GM18508 (cell line): Measurements from ENCODE around the gene MBTPS1.
"Not testable (repeated sequence)": the region's sequence is repeated elsewhere in the genome, so short reads cannot be mapped to it uniquely, and the experiment has no call there.

Experiments used
- ATAC-seq: cut with Tn5 transposase; IDR thresholded peaks from one replicate; pipeline ENCODE4 v1.9.1; 2021; ENCODE audit warnings: moderate number of reproducible peaks; ENCODE audit not compliant: insufficient read depth, unreplicated experiment

Gene MBTPS1

DNA sequence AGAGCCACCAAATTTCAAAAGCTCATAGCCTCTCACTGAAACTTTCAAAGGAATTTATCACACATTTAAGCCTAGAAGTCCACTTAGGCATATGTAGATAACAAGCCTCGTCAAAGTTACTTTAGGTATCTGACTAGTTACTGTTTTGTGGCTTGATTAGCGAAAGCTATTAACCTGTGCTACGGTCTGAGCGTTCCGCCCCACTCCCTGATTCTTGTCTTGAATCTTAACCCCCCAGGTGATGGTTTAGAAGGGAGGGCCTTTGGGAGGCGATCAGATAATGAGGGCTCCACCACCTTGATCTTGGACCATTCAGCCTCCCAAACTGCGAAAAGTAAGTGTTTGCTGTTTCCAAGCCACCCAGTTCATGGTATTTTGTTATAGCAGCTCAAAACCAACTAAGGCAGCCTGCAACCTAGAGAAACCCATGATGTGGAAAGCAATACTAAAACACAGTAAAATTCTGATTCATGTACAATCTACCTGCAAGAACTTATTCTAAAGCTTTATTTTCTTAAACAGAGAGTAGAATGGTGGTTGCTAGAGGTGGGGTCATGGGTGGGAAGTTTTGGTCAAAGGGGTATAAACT, 21.1 kb upstream of the MBTPS1 start:
- ATAC-seq, result no peak

DNA sequence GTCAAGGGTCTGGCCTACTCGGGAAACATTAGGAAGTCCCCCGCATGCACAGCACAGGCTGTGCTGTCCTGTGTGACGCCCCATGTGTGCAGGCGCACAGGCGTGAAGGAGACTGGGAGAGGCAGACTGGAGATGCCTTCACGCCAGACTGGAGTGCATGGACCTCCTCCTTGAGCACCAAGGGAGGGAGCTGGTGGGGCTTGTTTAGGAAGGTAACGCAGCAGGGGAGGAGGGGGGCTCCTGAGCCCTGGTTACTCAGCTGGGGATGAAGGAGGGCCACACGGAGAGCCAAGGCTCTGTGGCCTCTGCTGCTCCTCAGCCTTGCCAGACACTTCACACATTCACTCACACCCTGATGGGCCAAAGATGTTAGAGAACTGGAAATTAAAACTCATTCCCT, 20.5 kb upstream of the MBTPS1 start:
- ATAC-seq, result no peak

DNA sequence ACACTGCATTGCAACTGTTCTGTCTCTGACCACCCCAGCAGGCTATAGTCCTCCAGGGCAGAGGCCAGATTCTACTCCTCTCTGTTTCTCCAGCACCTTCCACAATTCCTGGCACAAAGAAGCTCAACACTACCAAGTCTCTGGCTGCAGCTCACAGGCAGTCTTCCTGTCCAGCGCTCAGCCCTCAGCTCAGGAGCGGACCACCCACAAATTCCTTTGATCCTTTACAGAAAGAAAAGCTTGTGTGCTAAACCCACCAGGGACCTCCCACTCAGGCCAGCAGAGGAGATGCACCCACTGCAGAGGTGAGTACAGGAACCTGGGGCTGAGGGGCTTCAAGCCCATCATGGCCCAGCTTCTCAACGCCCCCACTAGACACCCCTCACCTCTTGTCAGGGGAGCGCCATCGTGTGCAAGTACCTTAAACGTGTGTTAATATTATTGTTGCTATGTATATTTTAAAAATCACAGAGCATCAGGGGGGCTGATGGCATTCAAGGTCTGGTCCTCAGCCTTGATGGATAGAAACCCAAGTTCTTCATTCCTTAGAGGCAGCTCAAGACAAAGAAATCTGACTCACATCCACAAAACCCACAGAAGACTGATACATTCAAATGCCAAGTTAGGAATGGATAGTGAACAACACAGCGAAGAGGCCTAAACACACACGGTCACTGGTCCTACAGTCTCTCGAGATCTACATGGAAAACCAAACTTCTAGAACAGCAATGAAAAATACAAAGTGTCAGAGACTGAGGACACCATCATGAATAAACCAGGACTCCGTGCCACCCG, 19.8 kb upstream of the MBTPS1 start:
- no peak for ATAC-seq

DNA sequence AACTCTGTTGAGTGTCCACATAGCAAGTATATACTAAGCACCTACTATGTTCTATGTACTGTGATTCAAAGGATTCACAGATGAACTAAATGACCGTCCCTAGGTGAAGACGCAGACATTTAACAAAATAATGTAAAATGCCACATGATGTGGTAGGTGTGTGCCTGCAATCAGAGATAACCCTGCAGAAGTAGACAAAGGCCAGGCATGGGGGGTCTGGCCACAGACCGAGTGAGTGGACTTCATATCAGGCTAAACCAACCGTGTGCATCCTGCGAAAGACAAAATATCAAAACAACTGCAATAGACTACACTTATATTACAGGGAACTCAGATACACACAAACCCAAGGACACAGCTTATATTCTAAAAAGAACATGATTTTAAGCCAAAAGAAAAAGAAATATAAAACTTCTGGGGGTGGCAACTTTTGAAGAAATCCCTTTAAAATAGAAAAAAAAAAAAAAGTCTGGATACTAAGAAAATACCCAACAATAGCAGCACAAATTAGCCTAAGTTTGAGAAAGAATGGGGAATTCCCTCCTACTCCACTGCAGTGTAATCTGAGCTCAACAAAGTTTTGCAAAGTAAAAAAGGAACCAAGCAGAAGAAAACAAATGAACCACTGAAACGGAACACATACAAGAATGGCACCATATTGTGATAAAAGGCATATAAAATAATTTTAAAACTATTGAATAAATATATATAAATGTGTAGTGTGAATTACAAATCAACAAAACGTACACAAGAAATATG, 16.0 kb upstream of the MBTPS1 start:
- no peak for ATAC-seq

DNA sequence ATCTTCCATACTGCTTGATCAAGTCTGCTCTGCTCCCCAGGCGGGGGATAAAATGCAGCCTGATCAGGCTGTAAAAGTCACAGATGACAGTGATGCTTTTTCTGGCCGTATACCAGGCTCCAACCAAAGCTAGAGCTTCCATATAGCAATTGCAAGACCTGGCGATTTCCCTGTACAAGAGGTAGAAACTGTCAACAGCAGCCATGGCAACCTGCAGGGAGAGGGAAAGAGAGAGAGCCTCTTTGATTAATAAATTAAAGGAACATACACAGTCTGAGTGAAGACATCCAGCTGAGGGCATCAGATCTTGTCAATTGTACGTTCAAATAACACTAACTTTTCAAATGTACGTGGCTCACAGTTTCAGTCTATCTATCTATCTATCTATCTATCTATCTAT, 14.4 kb upstream of the MBTPS1 start:
- no peak for ATAC-seq

DNA sequence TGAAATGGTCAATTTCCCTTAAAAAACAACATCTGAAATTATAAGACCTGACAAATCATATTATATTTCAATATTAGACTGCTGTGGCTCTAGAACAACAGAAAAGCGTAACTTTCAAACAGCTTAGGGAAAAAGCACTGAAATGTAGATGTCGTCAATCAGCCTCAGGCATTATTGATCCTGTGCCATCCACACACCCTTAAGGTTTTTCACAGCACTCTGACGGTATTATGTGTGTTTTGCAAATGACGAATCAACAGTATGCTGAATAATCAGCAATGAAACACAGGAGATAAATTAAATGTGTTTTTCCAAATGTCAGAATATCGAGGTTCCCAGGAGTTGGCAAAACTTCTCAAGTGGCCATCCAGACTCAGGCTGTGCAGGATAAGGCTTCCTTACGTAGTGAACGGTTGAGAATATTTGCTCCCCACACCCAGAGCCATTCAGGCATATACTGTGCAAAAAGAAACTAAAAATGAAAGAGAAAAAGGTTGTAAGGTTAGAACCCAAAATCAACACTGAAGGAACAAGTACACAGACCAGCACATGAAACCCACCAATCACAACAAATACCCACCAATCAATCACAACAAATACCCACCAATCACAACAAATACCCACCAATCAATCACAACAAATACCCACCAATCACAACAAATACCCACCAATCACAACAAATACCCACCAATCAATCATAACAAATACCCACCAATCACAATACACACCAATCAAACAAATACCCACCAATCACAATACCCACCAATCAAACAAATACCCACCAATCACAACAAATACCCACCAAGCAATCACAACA, 7.7 kb upstream of the MBTPS1 start:
- no peak for ATAC-seq

DNA sequence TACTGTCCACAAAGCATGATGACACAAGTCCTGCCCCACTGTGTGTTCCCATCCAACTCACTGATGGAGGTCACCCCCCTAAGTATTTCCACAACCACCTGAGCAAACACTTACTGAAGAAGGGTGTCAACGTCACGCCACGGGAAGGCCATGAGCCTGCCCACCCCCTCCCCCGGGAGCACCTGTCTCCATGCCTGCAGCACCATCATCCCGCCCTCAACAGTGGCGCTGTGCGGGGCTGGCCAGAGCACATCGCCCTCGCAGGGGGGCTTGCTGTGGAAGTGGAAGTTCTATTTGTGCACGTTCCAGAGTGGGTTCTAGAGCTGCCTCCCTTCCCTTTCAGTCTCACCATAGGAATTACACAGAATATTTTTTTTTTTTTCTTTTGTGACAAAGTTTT, 4.3 kb upstream of the MBTPS1 start:
- no peak for ATAC-seq

DNA sequence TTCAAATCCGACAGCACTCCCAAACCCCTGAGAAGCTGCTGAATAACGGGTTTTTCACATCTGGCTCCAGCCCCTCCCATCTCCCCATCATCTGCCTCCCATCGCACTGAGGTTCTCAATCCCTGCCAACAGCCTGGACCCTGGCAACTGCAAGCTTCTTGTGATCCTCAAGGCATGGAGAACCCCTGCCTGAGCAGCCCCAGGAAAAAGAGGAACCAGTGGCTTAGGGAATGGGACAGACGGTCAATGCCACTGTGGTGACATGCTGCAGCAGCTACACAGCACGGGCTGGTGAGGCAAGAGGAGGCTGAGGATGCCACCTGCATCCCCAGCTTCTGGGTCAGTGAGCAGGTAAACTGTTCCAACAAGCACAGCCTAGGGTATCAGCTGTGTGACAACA, 3.3 kb upstream of the MBTPS1 start:
- no peak for ATAC-seq

DNA sequence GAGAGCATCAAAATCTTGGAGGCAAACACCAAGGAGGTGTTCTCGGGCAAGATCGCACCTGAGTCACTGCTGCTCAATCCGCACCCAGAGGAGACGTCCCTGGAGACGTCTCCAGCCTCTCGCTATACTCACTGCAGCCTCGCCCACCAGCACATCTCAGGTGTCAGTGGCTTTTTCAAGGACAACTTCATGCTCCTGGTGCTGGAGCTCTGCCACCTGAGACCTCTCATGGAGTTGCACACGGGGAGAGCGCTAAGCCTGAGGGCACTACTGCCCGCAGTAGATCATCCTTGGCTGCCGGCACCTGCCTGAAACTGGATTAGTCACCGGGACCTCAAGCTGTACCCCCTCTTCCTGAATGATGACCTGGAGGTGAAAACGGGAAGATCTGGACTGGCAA, 2.6 kb upstream of the MBTPS1 start:
- ATAC-seq, result no peak

DNA sequence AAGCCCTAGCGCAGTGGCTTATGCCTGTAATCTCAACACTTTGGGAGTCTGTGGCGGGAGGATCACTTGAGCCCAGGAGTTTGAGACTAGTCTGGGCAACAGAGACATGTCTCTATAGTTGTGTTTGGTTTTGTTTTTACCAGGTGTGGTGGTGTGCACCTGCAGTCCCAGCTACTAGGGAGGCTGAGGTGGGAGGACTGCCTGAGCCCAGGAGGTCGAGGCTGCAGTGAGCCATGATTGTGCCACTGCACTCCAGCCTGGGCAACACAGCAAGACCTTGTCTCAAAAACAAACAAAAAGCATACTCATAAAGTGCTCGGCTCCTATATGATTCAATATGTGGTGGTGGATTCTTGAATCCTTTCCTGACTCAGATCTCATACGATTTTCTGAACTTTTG, 1.6 kb upstream of the MBTPS1 start:
- not testable (repeated sequence) for ATAC-seq

DNA sequence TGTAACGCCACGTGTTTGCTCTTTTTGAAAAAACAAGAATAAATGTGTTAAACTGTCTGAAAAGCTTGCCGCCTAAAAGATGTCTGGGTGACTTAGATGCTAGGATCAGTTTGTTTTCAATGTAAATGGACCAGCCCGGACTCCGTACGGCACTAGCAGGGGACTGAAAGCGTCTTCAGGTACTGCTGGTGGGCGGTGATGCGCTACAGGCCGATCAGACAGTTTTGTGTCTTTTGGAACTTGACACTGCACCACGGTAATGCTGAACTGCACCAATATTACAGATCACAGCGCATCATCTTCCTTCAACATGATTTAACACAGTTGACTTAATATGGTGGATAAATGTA, 727 bp upstream of the MBTPS1 start:
- ATAC-seq, result no peak

DNA sequence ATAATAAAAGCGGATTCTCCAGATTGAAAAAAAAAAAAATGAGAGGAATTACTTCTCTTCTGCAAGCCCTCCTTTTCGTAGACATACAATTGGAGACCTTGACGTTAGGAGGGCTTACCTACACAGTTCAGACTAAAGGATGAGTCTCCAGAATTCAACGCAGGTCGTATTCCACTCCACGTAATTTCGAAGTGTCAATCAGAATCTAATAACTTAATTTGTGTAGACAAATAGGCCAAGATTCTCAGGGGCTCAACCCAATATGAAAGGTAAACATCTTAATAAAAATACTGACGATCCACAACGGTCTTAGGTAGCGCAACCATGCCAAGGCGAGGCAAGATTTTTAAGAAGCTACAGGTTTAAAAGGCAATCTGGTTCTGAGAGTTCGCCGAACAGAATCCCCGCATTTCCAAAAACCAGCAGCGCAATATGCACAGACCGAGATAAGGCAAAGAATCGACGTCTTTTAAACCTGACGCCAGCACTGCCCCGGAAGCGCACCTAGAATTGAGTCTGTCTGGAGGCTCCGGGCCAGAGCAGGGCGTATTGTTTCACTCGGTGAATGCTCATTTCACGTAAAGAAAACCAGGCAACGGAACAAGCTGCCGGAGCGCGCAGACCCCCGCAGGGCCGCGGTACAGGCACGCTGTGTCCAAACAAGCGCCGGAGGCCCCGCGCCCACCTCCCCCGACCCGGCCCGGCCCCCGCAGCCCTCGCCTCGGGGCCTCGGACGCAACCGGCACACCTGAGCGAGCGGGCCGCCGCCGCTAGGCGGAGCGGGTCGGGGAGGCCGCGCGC, 623 bp downstream of the MBTPS1 start:
- peak; percentile 4 for ATAC-seq

DNA sequence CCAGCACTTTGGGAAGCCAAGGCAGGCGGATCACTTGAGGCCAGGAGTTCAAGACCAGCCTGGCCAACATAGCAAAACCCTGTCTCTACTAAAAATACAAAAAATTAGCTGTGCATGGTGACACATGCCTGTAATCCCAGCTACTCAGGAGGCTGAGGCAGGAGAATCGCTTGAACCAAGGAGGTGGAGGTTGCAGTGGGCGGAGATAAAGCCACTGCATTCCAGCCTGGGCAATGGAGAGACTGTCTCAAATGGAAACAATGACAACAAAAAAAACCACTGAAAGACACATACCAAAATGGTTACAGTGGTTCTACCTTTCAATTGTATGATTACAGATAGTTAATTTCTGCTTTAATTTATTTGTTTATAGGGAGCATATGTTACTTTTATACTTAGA, 4.8 kb downstream of the MBTPS1 start:
- ATAC-seq, result not testable (repeated sequence)

DNA sequence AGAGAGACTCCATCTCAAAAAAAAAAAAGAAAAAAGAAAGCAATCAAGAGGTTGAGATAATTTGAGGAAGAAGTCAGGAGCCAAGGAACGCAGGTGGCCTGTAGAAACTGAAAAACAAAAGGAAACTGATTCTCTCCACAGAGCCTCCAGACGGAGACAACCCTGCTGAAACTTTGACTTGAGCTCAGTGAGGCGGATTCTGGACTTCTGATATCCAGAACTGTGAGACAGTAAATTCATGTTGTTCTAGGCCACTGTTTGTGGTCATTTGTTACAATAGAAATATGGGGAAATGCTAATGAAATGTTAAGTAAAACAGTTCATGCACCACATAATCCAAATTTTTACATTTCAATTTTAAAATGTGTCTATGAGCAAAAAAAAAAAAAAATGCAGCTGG, 5.2 kb downstream of the MBTPS1 start:
- no peak for ATAC-seq

DNA sequence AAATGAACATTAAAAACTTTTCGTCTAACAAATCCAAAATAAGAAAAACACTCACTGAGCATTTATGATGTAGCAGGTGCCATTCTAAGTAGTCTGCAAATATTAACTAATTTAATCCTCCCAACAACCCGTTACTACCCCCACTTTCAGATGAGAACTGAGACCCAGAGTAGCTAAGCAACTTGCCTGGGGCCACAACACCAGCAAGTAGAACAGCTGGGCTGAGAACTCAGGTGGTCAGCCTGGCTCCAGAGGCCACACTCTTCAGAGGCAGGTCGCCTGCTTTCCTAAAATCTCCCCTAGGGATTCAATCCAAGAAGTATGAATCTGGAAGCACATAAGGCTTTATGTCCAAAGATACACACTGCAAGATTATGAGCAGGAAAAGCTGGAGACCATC, 6.2 kb downstream of the MBTPS1 start:
- no peak for ATAC-seq

DNA sequence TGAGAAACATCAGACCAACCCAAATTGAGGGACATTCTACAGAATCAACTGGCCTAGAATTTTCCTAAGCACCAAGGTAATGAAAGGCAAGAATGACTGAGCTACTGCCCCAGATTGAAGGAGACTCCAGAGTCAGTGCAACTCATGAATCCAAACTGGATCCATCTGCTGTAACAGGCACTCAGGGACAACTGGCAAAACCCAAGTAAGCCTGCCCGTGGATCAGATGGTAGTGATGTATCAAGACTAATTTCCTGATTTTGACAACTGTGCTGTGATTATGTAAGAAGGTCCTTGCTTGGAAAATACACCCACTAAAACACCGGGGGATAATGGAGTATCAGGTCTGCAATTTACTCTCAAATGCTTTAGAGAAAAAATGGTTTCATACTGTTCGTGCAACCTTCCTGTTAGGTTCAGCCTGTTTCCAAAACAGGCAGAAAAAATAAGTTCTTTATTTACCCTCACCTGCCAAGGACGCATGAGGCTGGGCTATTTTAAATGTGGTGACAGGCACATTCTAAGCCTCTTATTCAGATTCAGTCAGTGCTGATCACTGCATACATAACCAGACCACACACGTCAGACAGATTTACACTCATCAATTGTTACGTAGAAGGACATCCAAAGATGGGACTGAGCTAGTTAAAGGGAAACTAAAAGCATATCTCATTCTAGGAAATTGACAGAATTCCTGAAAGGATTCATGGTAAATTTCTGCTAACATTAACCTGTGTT, 7.0 kb downstream of the MBTPS1 start:
- no peak for ATAC-seq

DNA sequence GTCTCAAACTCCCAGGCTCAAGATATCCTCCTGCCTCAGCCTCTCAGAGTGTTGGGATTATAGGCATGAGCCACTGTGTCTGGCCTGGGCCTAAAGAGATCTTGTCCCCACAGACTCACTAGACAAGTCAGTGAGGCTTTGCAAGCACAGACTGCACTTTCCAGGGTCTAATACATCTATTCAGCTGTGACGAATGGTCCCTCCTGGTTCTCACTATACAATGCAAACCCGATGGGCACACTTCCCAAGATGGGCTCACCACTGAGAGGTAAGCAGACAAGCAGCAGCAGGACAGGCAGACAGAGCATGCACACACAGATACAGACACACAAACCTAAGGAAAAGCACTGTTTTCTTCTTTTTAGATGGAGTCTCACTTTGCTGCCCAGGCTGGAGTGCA, 8.8 kb downstream of the MBTPS1 start:
- ATAC-seq, result no peak

DNA sequence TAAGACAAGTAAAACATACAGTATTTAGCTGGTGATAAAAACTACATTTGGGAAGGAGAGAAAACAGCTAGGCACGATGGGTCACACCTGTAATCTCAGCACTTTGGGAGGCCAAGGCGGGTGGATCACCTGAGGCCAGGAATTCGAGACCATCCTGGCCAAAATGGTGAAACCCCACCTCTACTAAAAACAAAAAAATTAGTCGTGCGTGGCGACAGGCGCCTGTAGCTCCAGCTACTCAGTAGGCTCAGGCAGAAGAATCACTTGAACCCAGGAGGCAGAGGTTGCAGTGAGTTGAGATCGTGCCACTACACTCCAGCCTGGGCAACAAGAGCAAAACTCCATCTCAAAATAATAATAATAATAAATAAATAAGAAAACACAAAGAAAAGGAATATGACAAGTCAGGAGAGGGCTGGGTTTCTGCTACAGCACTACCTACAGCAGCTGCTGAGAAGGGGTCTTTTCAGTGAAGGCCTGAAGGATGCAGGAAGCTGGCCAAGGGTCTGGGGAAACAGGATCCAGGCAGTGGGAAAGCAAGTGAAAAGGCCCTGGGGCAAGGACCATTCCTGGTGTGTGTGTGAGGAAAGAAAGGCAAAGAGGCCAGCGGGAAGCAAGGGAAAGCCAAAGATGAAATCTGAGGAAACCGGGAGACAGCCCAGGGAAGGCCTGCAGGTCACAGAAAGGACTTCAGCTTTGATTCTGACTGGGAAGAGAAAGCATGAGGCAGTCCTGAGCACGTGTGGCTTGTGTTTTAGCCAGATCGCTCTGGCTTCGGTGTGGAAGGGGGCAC, 10.6 kb downstream of the MBTPS1 start:
- no peak for ATAC-seq
